Measurements from ENCODE around the gene ZBED6. TPM values are rescaled to one million over a fixed set of nuclear protein-coding genes. Genes with fewer than 3 reads are reported as not detected.

The ZBED6 gene
- total RNA-seq, 1 experiment from 2014 or later = 13.4 TPM

DNA sequence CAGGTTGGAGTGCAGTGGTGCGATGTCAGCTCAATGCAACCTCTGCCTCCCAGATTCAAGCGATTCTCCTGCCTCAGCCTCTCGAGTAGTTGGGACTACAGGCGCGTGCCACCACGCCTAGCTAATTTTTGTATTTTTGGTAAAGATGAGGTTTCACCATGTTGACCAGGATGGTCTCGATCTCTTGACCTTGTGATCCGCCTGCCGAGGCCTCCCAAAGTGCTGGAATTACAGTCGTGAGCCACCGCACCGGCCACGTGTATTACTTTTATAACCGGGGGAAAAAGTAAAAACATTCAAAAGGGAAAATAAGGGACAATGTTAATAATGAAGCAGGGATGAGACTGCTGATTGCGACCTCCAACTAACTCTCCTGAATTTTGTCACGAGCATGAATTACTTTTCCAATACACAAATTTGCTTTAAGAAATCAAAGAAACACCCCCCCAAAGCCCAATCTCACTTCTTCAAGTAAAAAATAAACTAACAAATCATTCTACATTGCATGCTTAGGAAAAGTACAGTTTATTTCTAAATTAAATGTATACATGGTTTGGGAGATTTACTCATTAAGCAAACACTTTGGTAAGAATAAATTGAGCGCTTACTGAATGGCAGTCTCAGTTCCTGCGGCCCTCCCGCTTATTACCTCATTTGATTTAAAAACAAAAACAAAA, 521 bp upstream of the ZBED6 start (continued):
- TF ChIP-seq ZNF317 (CRISPR knock-in tag; IDR thresholded peaks at IDR 0.05; ENCODE audit: borderline replicate concordance, low read depth) = no peak
- no peak for TF ChIP-seq ATF6 (CRISPR knock-in tag; IDR thresholded peaks at IDR 0.05)
- TF ChIP-seq, protein P1, sequence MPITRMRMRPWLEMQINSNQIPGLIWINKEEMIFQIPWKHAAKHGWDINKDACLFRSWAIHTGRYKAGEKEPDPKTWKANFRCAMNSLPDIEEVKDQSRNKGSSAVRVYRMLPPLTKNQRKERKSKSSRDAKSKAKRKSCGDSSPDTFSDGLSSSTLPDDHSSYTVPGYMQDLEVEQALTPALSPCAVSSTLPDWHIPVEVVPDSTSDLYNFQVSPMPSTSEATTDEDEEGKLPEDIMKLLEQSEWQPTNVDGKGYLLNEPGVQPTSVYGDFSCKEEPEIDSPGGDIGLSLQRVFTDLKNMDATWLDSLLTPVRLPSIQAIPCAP (CRISPR knock-in tag; IDR thresholded peaks at IDR 0.05) = no peak
- TF ChIP-seq, protein P2, sequence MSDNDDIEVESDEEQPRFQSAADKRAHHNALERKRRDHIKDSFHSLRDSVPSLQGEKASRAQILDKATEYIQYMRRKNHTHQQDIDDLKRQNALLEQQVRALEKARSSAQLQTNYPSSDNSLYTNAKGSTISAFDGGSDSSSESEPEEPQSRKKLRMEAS (CRISPR knock-in tag; IDR thresholded peaks at IDR 0.05) = no peak

GRCh38 chr1:203796236-203796605, 798 bp downstream of the ZBED6 start:
- Mint-ChIP-seq H3K27me3 (ENCODE audit: low read depth) (no peaks in the 10 kb centered on the region; the same call in 1 of the 2 replicates), H3K9me3 (peaks cover 26% of the 10 kb centered on the region), H3K4me3 (peak overlapping the region; percentile 91), H3K4me1 (peaks cover 44% of the 10 kb centered on the region), H3K27ac (peak overlapping the region; percentile 99), H3K36me3 (peaks cover 39% of the 10 kb centered on the region)
- TF ChIP-seq FOXJ3 (CRISPR knock-in tag; IDR thresholded peaks at IDR 0.05; ENCODE audit: borderline replicate concordance) (no peak), NFE2L1 (CRISPR knock-in tag; IDR thresholded peaks at IDR 0.05) (0 out of 2 replicates have a peak, but pooled peaks have one; percentile 19)
- DNase-seq (ENCODE audit: low spot score) (no peak), ATAC-seq (peak; percentile 21)
- CTCF ChIA-PET = interaction anchor here (0.6 kb wide), 1 partner anchor 119 kb away, joined by 3 read pairs; no protein-coding TSS in a partner anchor
- POLR2A ChIA-PET = no interaction called here

DNA sequence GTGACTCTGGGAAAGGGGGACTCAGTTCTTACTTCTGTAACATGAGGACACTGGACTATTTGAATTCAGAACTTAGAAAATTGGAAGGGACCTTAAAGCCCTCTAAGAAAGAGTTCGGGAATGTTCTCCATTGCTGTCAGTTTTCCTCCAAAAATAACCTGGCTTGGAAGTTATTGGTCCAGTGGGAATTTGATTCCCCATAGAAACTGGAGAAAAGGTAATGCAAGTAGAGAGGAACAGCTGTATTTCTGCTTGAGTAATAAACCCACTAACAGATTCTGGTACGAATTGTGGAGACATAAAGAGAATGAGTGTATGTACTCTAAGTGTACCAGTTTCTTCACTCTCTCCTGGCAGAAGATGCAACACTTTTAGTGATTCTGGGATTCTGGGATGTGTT, 1.8 kb downstream of the ZBED6 start:
- Mint-ChIP-seq H3K4me1 (peaks cover 42% of the 10 kb centered on the region), H3K4me3 (peak overlapping the region; percentile 91), H3K36me3 (peaks cover 39% of the 10 kb centered on the region), H3K27ac (peak overlapping the region; percentile 61), H3K9me3 (peaks cover 26% of the 10 kb centered on the region), H3K27me3 (ENCODE audit: low read depth) (no peaks in the 10 kb centered on the region; the same call in 1 of the 2 replicates)
- ATAC-seq = no peak
- ChIA-PET POLR2A (no interaction called here), CTCF (no interaction called here)
- TF ChIP-seq ERG (CRISPR knock-in tag; IDR thresholded peaks at IDR 0.05) (no peak), SP1 (CRISPR knock-in tag; conservative IDR thresholded peaks at IDR 0.05) (no peak), NR3C1 (CRISPR knock-in tag; conservative IDR thresholded peaks at IDR 0.05; ENCODE audit: low read depth) (no peak), GRHL2 (CRISPR knock-in tag; IDR thresholded peaks at IDR 0.05; ENCODE audit: insufficient replicate concordance, severe bottlenecking) (no peak), ELF4 (CRISPR knock-in tag; IDR thresholded peaks at IDR 0.05; ENCODE audit: low read depth) (no peak), EMX1 (CRISPR knock-in tag; IDR thresholded peaks at IDR 0.05) (no peak)
- TF ChIP-seq, protein P3, sequence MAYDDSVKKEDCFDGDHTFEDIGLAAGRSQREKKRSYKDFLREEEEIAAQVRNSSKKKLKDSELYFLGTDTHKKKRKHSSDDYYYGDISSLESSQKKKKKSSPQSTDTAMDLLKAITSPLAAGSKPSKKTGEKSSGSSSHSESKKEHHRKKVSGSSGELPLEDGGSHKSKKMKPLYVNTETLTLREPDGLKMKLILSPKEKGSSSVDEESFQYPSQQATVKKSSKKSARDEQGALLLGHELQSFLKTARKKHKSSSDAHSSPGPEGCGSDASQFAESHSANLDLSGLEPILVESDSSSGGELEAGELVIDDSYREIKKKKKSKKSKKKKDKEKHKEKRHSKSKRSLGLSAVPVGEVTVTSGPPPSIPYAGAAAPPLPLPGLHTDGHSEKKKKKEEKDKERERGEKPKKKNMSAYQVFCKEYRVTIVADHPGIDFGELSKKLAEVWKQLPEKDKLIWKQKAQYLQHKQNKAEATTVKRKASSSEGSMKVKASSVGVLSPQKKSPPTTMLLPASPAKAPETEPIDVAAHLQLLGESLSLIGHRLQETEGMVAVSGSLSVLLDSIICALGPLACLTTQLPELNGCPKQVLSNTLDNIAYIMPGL (CRISPR knock-in tag; IDR thresholded peaks at IDR 0.05) = no peak
- no peak for DNase-seq (ENCODE audit: low spot score)

Data from WTC11 (cell line).